Stimulated activated naive B cell treated with anti-CD40 and anti-IgM and Interleukin-4, amounts not matched to agents 10 μg/mL and 1 μg/mL and 100 μg/mL, for 72 hours (primary cell): ENCODE measurements around the gene SLX4IP.
"Not testable (repeated sequence)": the region's sequence is repeated elsewhere in the genome, so short reads cannot be mapped to it uniquely, and the experiment has no call there.

Source experiments
- ATAC-seq, 2 donors: fragments of 150-1000 bp; cut with Tn5 transposase; replicated peaks; 2 replicates each; pipeline ENCODE4 v1.10.0; 2021; ENCODE audit warnings: moderate library complexity in 1 of 2
- DNase-seq: peaks from one replicate; pipeline ENCODE4 v3.0.0; 2021
- H3K27ac Mint-ChIP-seq: one replicate; pipeline ENCODE4 v1.8.0; 2022; ENCODE audit warnings: mild to moderate bottlenecking, mixed read lengths
- H3K27me3 Mint-ChIP-seq, 2 donors: one replicate each; pipeline ENCODE4 v1.8.0; 2022; ENCODE audit warnings: mixed read lengths in 2 of 2
- H3K36me3 Mint-ChIP-seq, 2 donors: one replicate each; pipeline ENCODE4 v1.8.0; 2022; ENCODE audit warnings: mixed read lengths in 2 of 2, mild to moderate bottlenecking in 1 of 2
- H3K4me1 Mint-ChIP-seq, 2 donors: one replicate each; pipeline ENCODE4 v1.8.0; 2022; ENCODE audit warnings: mixed read lengths in 2 of 2, mild to moderate bottlenecking in 1 of 2
- H3K4me3 Mint-ChIP-seq, 2 donors: one replicate each; pipeline ENCODE4 v1.8.0; 2022; ENCODE audit warnings: mild to moderate bottlenecking in 2 of 2, mixed read lengths in 2 of 2, moderate library complexity in 1 of 2
- H3K9me3 Mint-ChIP-seq, 2 donors: one replicate each; pipeline ENCODE4 v1.8.0; 2022; ENCODE audit warnings: mixed read lengths in 2 of 2, mild to moderate bottlenecking in 1 of 2

Gene SLX4IP

DNA sequence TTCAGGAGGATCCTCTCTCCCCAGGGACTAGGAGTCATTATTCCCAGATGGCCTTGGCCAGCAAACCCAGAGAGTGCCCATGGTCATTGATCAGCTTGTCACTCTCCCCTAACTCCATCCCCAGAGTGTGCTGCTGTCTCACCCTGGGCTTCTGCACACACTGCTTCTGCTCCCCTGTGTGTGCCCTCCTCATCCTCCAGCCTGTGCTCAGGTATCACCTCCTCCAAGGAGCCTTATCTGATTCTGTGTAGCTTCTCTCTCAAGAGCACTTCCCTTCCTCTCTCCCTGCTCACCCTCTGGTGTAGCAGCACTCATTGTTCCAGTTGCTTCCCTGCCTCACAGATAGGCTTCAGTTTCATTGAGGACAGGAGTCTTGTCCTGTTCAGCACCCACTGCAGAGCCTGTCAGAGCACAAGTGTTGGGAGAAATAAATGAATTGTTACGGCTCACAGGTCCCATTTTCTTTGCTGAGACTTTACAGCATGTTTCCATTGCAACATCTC lies 136.3 kb downstream of the SLX4IP start:
- H3K27me3 Mint-ChIP-seq: no peaks in the 10 kb centered on the region
- no peak overlapping the region for H3K27ac Mint-ChIP-seq
- DNase-seq (no peak), ATAC-seq (no peak)
- H3K9me3 Mint-ChIP-seq: no peaks in the 10 kb centered on the region
- H3K36me3 Mint-ChIP-seq: peaks cover 14 to 58% of the 10 kb centered on the region in 2 donors
- peaks cover 0 to 3% of the 10 kb centered on the region in 2 donors for H3K4me1 Mint-ChIP-seq
- H3K4me3 Mint-ChIP-seq: no peak overlapping the region

DNA sequence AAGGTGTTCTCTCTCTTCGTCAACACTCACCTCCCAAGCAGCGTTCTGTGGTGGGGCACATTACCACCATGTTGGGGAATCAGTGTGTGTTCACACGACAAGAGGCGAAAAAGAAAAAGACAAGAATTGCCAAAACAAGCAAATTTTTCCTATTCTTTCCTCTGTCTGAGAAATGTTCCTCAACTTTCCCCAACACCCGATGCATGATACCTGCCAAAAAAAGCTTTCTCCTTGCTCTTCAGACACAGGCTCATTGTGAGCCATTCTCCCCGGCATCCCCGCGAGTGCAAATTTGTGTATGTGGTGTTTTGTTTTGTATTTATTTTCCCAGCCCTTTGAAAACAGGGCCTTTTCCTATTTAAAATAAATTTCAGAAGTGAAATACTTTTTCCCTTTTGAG lies 137.7 kb downstream of the SLX4IP start:
- H3K9me3 Mint-ChIP-seq: no peaks in the 10 kb centered on the region
- no peak overlapping the region for H3K27ac Mint-ChIP-seq
- DNase-seq: no peak
- no peak for ATAC-seq
- H3K4me1 Mint-ChIP-seq: peaks cover 0 to 3% of the 10 kb centered on the region in 2 donors
- H3K36me3 Mint-ChIP-seq: peaks cover 5 to 43% of the 10 kb centered on the region in 2 donors
- no peak overlapping the region for H3K4me3 Mint-ChIP-seq
- H3K27me3 Mint-ChIP-seq: no peaks in the 10 kb centered on the region

GRCh38 chr20:10573273-10573950 lies 138.3 kb downstream of the SLX4IP start:
- Mint-ChIP-seq H3K27ac (no peak overlapping the region), H3K36me3 (peaks cover 5 to 40% of the 10 kb centered on the region in 2 donors), H3K4me1 (peaks cover 0 to 3% of the 10 kb centered on the region in 2 donors), H3K9me3 (no peaks in the 10 kb centered on the region), H3K27me3 (no peaks in the 10 kb centered on the region), H3K4me3 (no peak overlapping the region)
- DNase-seq (no peak), ATAC-seq (no peak)

GRCh38 chr20:10573951-10574339 lies 138.8 kb downstream of the SLX4IP start:
- H3K27ac Mint-ChIP-seq: no peak overlapping the region
- H3K27me3 Mint-ChIP-seq: no peaks in the 10 kb centered on the region
- H3K4me3 Mint-ChIP-seq: no peak overlapping the region
- no peak for DNase-seq
- peaks cover 5 to 36% of the 10 kb centered on the region in 2 donors for H3K36me3 Mint-ChIP-seq
- peaks cover 0 to 3% of the 10 kb centered on the region in 2 donors for H3K4me1 Mint-ChIP-seq
- no peak for ATAC-seq
- H3K9me3 Mint-ChIP-seq: no peaks in the 10 kb centered on the region

DNA sequence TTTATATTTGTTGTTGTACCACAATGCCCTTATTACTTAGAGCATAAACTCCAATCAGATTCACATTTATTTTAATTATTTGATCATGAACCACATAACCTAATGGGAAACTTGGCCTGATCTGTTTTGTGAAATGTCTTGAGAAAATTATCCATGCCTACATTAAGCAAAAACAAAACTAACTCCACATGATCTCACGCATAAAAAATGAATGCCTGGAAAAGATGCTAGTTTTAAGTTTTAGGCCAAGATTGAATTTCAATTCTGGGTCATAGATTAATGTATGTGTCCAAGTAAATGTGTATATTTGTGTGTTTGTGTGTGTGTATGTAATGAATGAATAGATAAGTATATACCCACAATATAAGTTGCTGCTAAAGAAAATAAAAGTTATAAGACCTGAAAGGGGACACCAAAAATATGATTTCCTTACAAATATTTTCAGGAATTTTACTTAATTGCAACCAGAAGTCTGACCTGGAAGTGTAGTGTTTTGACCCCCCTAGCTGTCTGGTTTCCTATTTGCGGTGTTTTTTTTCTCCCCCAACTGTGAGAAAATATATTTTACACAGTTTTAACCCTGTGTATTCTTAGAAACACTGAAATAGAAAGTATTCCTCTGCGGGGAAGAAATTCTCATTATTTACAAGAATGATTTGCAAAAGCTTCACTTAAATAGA lies 141.4 kb downstream of the SLX4IP start:
- Mint-ChIP-seq H3K4me1 (peaks cover 0 to 5% of the 10 kb centered on the region in 2 donors), H3K4me3 (no peak overlapping the region), H3K27ac (no peak overlapping the region), H3K27me3 (no peaks in the 10 kb centered on the region), H3K36me3 (peaks cover 9 to 36% of the 10 kb centered on the region in 2 donors), H3K9me3 (no peaks in the 10 kb centered on the region)
- no peak for ATAC-seq
- DNase-seq: no peak

DNA sequence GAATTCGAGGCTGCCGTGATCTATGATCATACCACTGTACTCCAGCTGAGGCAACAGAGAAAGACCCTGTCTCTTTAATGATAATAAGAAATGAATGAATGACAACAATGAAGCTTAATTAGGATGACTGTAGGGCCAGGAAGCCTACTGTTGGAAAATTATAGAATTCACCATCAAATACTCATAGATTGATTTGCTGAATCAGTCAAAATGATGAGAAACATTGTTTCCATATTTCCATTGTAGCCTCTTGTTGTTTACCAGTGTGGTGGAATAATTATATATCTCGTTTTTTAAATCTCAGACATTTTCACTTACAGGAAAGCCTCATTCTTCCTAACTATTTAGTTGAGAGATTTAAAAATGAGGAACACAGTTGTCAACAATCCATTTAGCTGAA lies 142.5 kb downstream of the SLX4IP start:
- no peak for ATAC-seq
- no peak overlapping the region for H3K4me3 Mint-ChIP-seq

DNA sequence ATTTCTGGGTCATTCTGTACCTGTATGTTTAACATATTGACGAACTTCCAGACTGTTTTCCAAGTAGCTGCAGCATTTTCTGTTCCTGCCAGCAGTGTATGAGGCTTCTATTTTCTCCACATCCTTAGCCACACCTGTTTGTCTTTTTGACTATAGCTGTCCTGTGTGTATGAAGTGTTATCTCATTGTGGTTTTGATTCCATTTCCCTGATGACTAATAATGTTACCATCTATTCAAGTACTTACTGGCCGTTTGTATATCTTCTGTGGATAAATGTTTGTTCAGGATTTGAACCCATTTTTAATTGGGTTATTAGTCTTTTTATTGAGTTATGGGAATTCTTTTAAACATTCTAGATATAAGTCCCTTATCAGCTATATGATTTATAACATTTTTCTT lies 143.5 kb downstream of the SLX4IP start:
- DNase-seq: no peak
- Mint-ChIP-seq H3K4me1 (peaks cover 0 to 5% of the 10 kb centered on the region in 2 donors), H3K36me3 (peaks cover 9 to 34% of the 10 kb centered on the region in 2 donors), H3K27me3 (no peaks in the 10 kb centered on the region), H3K9me3 (no peaks in the 10 kb centered on the region), H3K27ac (no peak overlapping the region), H3K4me3 (no peak overlapping the region)
- no peak for ATAC-seq

More for the DNA sequence above, 142.5 kb downstream of the SLX4IP start:
- H3K4me1 Mint-ChIP-seq: peaks cover 0 to 5% of the 10 kb centered on the region in 2 donors
- H3K27me3 Mint-ChIP-seq: no peaks in the 10 kb centered on the region
- H3K36me3 Mint-ChIP-seq: peaks cover 9 to 39% of the 10 kb centered on the region in 2 donors
- no peaks in the 10 kb centered on the region for H3K9me3 Mint-ChIP-seq
- DNase-seq: no peak
- no peak overlapping the region for H3K27ac Mint-ChIP-seq

- H3K27me3 Mint-ChIP-seq: no peaks in the 10 kb centered on the region
Measured at GRCh38 chr20:10579942-10580341, 144.8 kb downstream of the SLX4IP start.

DNA sequence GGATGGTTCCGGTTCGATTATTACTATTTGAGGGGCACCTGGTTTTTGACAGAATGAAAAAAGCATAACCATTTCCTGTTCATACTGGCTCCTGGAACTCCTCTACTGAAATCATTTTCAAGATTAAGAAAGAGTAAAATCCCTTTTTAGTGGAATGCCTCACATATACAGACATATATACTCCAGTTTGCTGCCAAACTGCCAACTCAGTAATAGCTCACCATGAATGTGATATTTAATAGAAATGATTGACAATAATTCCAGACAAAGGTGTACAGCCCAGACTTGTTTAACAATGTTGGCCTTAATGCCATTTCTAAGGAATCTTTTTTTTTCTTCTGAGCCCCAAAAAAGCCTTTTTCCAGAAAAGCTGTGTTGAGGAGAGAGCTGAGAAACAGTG lies 145.6 kb downstream of the SLX4IP start:
- Mint-ChIP-seq H3K36me3 (peaks cover 10 to 25% of the 10 kb centered on the region in 2 donors), H3K4me1 (peaks cover 11 to 14% of the 10 kb centered on the region in 2 donors), H3K27me3 (no peaks in the 10 kb centered on the region), H3K27ac (no peak overlapping the region), H3K4me3 (no peak overlapping the region), H3K9me3 (no peaks in the 10 kb centered on the region)
- ATAC-seq (no peak), DNase-seq (no peak)

More at GRCh38 chr20:10579942-10580341, 144.8 kb downstream of the SLX4IP start:
- Mint-ChIP-seq H3K9me3 (no peaks in the 10 kb centered on the region), H3K4me3 (no peak overlapping the region), H3K4me1 (peaks cover 7 to 8% of the 10 kb centered on the region in 2 donors), H3K36me3 (peaks cover 7 to 25% of the 10 kb centered on the region in 2 donors), H3K27ac (no peak overlapping the region)
- no peak for ATAC-seq
- no peak for DNase-seq

DNA sequence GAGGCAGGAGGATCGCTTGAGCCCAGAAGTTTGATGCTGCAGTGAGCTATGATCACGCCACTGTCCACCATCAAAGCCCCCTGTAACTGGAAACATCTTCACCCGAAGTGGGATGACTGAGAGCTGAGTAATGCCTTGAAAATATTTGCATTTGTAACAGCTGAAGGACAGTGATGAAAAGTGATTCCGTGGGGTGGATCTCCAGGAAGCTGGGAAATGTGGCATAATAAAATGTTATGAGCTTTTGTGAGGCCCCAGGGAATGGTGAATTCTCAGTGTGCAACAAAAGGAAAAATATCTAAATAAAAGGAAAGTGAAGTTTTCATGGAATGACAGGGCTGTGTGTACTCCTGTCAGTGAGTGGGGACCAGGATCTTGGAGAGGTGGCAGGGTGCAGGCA lies 146.7 kb downstream of the SLX4IP start:
- H3K4me3 Mint-ChIP-seq: no peak overlapping the region

GRCh38 chr20:10584371-10584770 lies 149.3 kb downstream of the SLX4IP start:
- Mint-ChIP-seq H3K27me3 (no peaks in the 10 kb centered on the region), H3K4me1 (peaks cover 11 to 17% of the 10 kb centered on the region in 2 donors), H3K27ac (no peak overlapping the region), H3K4me3 (no peak overlapping the region), H3K9me3 (no peaks in the 10 kb centered on the region), H3K36me3 (peaks cover 16 to 37% of the 10 kb centered on the region in 2 donors)
- ATAC-seq (no peak), DNase-seq (no peak)

More for the DNA sequence above, 146.7 kb downstream of the SLX4IP start:
- H3K9me3 Mint-ChIP-seq: no peaks in the 10 kb centered on the region
- ATAC-seq (no peak), DNase-seq (no peak)
- H3K4me1 Mint-ChIP-seq: peaks cover 11 to 17% of the 10 kb centered on the region in 2 donors
- peaks cover 14 to 32% of the 10 kb centered on the region in 2 donors for H3K36me3 Mint-ChIP-seq
- H3K27ac Mint-ChIP-seq: no peak overlapping the region
- H3K27me3 Mint-ChIP-seq: no peaks in the 10 kb centered on the region

DNA sequence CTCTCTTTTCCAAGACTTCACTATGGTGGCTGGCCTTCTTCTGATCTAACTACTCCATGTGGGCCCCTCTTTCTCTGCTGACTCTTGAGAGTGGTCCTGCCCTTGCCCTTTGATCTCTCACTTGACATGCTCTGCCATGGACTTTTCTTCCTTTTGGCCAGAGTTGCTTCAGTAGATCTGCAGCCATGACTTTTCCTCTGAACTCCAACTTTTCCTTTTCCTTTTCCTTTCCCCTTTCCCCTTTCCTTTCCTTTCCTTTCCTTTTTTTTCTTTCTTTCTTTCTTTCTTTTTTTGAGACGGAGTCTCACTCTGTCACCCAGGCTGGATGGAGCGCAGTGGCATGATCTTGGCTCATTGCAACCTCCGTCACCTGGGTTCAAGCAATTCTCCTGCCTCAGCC lies 150.2 kb downstream of the SLX4IP start:
- no peak for ATAC-seq
- H3K27me3 Mint-ChIP-seq: no peaks in the 10 kb centered on the region
- H3K4me1 Mint-ChIP-seq: peaks cover 8 to 17% of the 10 kb centered on the region in 2 donors
- H3K9me3 Mint-ChIP-seq: no peaks in the 10 kb centered on the region
- no peak overlapping the region for H3K27ac Mint-ChIP-seq
- no peak for DNase-seq
- H3K4me3 Mint-ChIP-seq: no peak overlapping the region
- peaks cover 15 to 35% of the 10 kb centered on the region in 2 donors for H3K36me3 Mint-ChIP-seq

DNA sequence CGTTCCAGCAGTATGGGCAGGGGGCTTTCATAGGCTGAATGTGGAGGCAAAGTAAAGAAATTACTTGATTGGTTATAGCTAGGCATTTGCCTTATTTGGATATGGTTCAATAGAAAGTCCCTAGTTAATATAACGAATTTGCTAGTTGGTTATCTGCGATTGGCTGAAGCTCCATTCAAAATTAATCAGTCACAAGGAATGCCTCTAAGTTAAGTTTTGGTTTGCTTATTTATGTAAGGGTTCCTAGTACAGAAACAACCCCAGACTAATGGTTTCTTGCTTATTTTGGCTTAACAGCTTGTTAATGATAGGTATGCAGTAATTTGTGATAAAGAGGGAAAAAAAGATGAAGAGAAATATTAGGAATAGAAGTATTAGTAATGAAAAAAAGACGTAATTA lies 151.2 kb downstream of the SLX4IP start:
- Mint-ChIP-seq H3K27me3 (no peaks in the 10 kb centered on the region), H3K27ac (no peak overlapping the region), H3K4me1 (peaks cover 6 to 17% of the 10 kb centered on the region in 2 donors), H3K4me3 (no peak overlapping the region), H3K9me3 (no peaks in the 10 kb centered on the region), H3K36me3 (peaks cover 11 to 27% of the 10 kb centered on the region in 2 donors)
- DNase-seq: no peak
- no peak for ATAC-seq

- DNase-seq, H3K4me1 Mint-ChIP-seq, H3K9me3 Mint-ChIP-seq, H3K27ac Mint-ChIP-seq, ATAC-seq, H3K4me3 Mint-ChIP-seq, H3K27me3 Mint-ChIP-seq: not testable (repeated sequence)
- H3K36me3 Mint-ChIP-seq: peaks cover 9 to 23% of the 10 kb centered on the region in 2 donors
Measured at GRCh38 chr20:10590446-10590845, 155.3 kb downstream of the SLX4IP start.
